ENCODE data around the gene HSPB9.

HSPB9 gene

GRCh38 chr17:42146911-42147607 lies 24.5 kb downstream of the HSPB9 start:
- DNase-seq: no peak

- no peak for DNase-seq
These were observed 31.5 kb downstream of the HSPB9 start for GRCh38 chr17:42153919-42154742.

- DNase-seq: no peak
These were observed 33.0 kb downstream of the HSPB9 start for GRCh38 chr17:42155614-42156045.

GRCh38 chr17:42159796-42160530 lies 37.4 kb downstream of the HSPB9 start:
- no peak for DNase-seq

- DNase-seq: no peak
These were observed 37.9 kb downstream of the HSPB9 start for GRCh38 chr17:42160531-42160910.

GRCh38 chr17:42163113-42163512 lies 40.5 kb downstream of the HSPB9 start:
- no peak for DNase-seq

GRCh38 chr17:42163696-42164407 lies 41.2 kb downstream of the HSPB9 start:
- DNase-seq: no peak

- no peak for DNase-seq
These were observed 43.1 kb downstream of the HSPB9 start for GRCh38 chr17:42165751-42166150.

- no peak for DNase-seq
These were observed 43.7 kb downstream of the HSPB9 start for GRCh38 chr17:42166196-42166763.

GRCh38 chr17:42167807-42168206 lies 45.2 kb downstream of the HSPB9 start:
- DNase-seq: no peak

GRCh38 chr17:42169351-42169750 lies 46.7 kb downstream of the HSPB9 start:
- no peak for DNase-seq

GRCh38 chr17:42171831-42172230 lies 49.2 kb downstream of the HSPB9 start:
- DNase-seq: no peak

Data from NCI-H1092 treated with DMSO at 0.1 percent for 48 hours (cell line).